ENCODE measurements around the gene HSDL1. TPM values are rescaled to one million over a fixed set of nuclear protein-coding genes. Genes with fewer than 3 reads are reported as not detected.
A peak's percentile ranks its signal among the peaks of the same experiment; 100 is the strongest.

HSDL1 gene
- polyA plus RNA-seq, 2 donors, result 6.3 to 9.7 TPM

- 94 to 97% methylated on average over 26 of the region's 26 CpGs for WGBS, 2 donors
- no peak overlapping the region for H3K27ac ChIP-seq (ENCODE audit: low read depth in 2 of 2, low read length in 1 of 2)
- H3K4me3 ChIP-seq (ENCODE audit: low read depth in 1 of 2, low read length in 2 of 2), result no peak overlapping the region
- H3K4me1 ChIP-seq (ENCODE audit: control insufficient read depth in 2 of 2, insufficient read depth in 2 of 2, low read length in 1 of 2), result peaks cover 0 to 3% of the 10 kb centered on the region in 2 donors
- H3K27me3 ChIP-seq (ENCODE audit: control insufficient read depth in 1 of 2, insufficient read depth in 2 of 2, low read length in 2 of 2), result no peaks in the 10 kb centered on the region
- no peaks in the 10 kb centered on the region for H3K9me3 ChIP-seq (ENCODE audit: control insufficient read depth in 2 of 2, insufficient read depth in 1 of 2, low read depth in 1 of 2, low read length in 1 of 2)
- peaks cover 7 to 59% of the 10 kb centered on the region in 2 donors for H3K36me3 ChIP-seq (ENCODE audit: control insufficient read depth in 2 of 2, insufficient read depth in 2 of 2, low read length in 1 of 2)
These were observed 37.9 kb upstream of the HSDL1 start for GRCh38 chr16:84182680-84183571.

- 94 to 95% methylated on average over 18 of the region's 18 CpGs for WGBS, 2 donors
- Histone ChIP-seq H3K4me3 (ENCODE audit: low read depth in 1 of 2, low read length in 2 of 2) (no peak overlapping the region), H3K4me1 (ENCODE audit: control insufficient read depth in 2 of 2, insufficient read depth in 2 of 2, low read length in 1 of 2) (peaks cover 3 to 4% of the 10 kb centered on the region in 2 donors), H3K36me3 (ENCODE audit: control insufficient read depth in 2 of 2, insufficient read depth in 2 of 2, low read length in 1 of 2) (peaks cover 7 to 59% of the 10 kb centered on the region in 2 donors), H3K27ac (ENCODE audit: low read depth in 2 of 2, low read length in 1 of 2) (no peak overlapping the region), H3K27me3 (ENCODE audit: control insufficient read depth in 1 of 2, insufficient read depth in 2 of 2, low read length in 2 of 2) (no peaks in the 10 kb centered on the region), H3K9me3 (ENCODE audit: control insufficient read depth in 2 of 2, insufficient read depth in 1 of 2, low read depth in 1 of 2, low read length in 1 of 2) (no peaks in the 10 kb centered on the region)
These were observed 37.1 kb upstream of the HSDL1 start for GRCh38 chr16:84182104-84182503.

- H3K27ac ChIP-seq (ENCODE audit: low read depth in 2 of 2, low read length in 1 of 2), result no peak overlapping the region
- peaks cover 8 to 11% of the 10 kb centered on the region in 2 donors for H3K4me1 ChIP-seq (ENCODE audit: control insufficient read depth in 2 of 2, insufficient read depth in 2 of 2, low read length in 1 of 2)
- WGBS, 2 donors, result 86 to 93% methylated on average over 38 to 41 of the region's 41 CpGs
- H3K9me3 ChIP-seq (ENCODE audit: control insufficient read depth in 2 of 2, insufficient read depth in 1 of 2, low read depth in 1 of 2, low read length in 1 of 2), result no peaks in the 10 kb centered on the region
- H3K4me3 ChIP-seq (ENCODE audit: low read depth in 1 of 2, low read length in 2 of 2), result no peak overlapping the region
- no peaks in the 10 kb centered on the region for H3K27me3 ChIP-seq (ENCODE audit: control insufficient read depth in 1 of 2, insufficient read depth in 2 of 2, low read length in 2 of 2)
- peaks cover 7 to 59% of the 10 kb centered on the region in 2 donors for H3K36me3 ChIP-seq (ENCODE audit: control insufficient read depth in 2 of 2, insufficient read depth in 2 of 2, low read length in 1 of 2)
These were observed 36.4 kb upstream of the HSDL1 start for GRCh38 chr16:84181144-84181915.

GRCh38 chr16:84180519-84181140 lies 35.7 kb upstream of the HSDL1 start:
- WGBS, 2 donors, result 74 to 75% methylated on average over 21 of the region's 21 CpGs
- H3K9me3 ChIP-seq (ENCODE audit: control insufficient read depth in 2 of 2, insufficient read depth in 1 of 2, low read depth in 1 of 2, low read length in 1 of 2), result no peaks in the 10 kb centered on the region
- H3K27me3 ChIP-seq (ENCODE audit: control insufficient read depth in 1 of 2, insufficient read depth in 2 of 2, low read length in 2 of 2), result no peaks in the 10 kb centered on the region
- peaks cover 10 to 14% of the 10 kb centered on the region in 2 donors for H3K4me1 ChIP-seq (ENCODE audit: control insufficient read depth in 2 of 2, insufficient read depth in 2 of 2, low read length in 1 of 2)
- no peak overlapping the region for H3K4me3 ChIP-seq (ENCODE audit: low read depth in 1 of 2, low read length in 2 of 2)
- no peak overlapping the region for H3K27ac ChIP-seq (ENCODE audit: low read depth in 2 of 2, low read length in 1 of 2)
- peaks cover 7 to 59% of the 10 kb centered on the region in 2 donors for H3K36me3 ChIP-seq (ENCODE audit: control insufficient read depth in 2 of 2, insufficient read depth in 2 of 2, low read length in 1 of 2)

GRCh38 chr16:84179612-84180320 lies 34.8 kb upstream of the HSDL1 start:
- Histone ChIP-seq H3K36me3 (ENCODE audit: control insufficient read depth in 2 of 2, insufficient read depth in 2 of 2, low read length in 1 of 2) (peaks cover 7 to 55% of the 10 kb centered on the region in 2 donors), H3K27me3 (ENCODE audit: control insufficient read depth in 1 of 2, insufficient read depth in 2 of 2, low read length in 2 of 2) (no peaks in the 10 kb centered on the region), H3K9me3 (ENCODE audit: control insufficient read depth in 2 of 2, insufficient read depth in 1 of 2, low read depth in 1 of 2, low read length in 1 of 2) (no peaks in the 10 kb centered on the region), H3K27ac (ENCODE audit: low read depth in 2 of 2, low read length in 1 of 2) (no peak overlapping the region), H3K4me1 (ENCODE audit: control insufficient read depth in 2 of 2, insufficient read depth in 2 of 2, low read length in 1 of 2) (peaks cover 12 to 14% of the 10 kb centered on the region in 2 donors), H3K4me3 (ENCODE audit: low read depth in 1 of 2, low read length in 2 of 2) (no peak overlapping the region)
- WGBS, 2 donors, result 85 to 87% methylated on average over 32 to 33 of the region's 33 CpGs

GRCh38 chr16:84178892-84179611 lies 34.1 kb upstream of the HSDL1 start:
- 91 to 95% methylated on average over 28 of the region's 28 CpGs for WGBS, 2 donors
- H3K27me3 ChIP-seq (ENCODE audit: control insufficient read depth in 1 of 2, insufficient read depth in 2 of 2, low read length in 2 of 2), result no peaks in the 10 kb centered on the region
- no peak overlapping the region for H3K4me3 ChIP-seq (ENCODE audit: low read depth in 1 of 2, low read length in 2 of 2)
- no peak overlapping the region for H3K27ac ChIP-seq (ENCODE audit: low read depth in 2 of 2, low read length in 1 of 2)
- H3K4me1 ChIP-seq (ENCODE audit: control insufficient read depth in 2 of 2, insufficient read depth in 2 of 2, low read length in 1 of 2), result peaks cover 12 to 14% of the 10 kb centered on the region in 2 donors
- no peaks in the 10 kb centered on the region for H3K9me3 ChIP-seq (ENCODE audit: control insufficient read depth in 2 of 2, insufficient read depth in 1 of 2, low read depth in 1 of 2, low read length in 1 of 2)
- H3K36me3 ChIP-seq (ENCODE audit: control insufficient read depth in 2 of 2, insufficient read depth in 2 of 2, low read length in 1 of 2), result peaks cover 7 to 52% of the 10 kb centered on the region in 2 donors

- WGBS, 2 donors, result 79 to 85% methylated on average over 15 of the region's 15 CpGs
- no peaks in the 10 kb centered on the region for H3K9me3 ChIP-seq (ENCODE audit: control insufficient read depth in 2 of 2, insufficient read depth in 1 of 2, low read depth in 1 of 2, low read length in 1 of 2)
- H3K4me1 ChIP-seq (ENCODE audit: control insufficient read depth in 2 of 2, insufficient read depth in 2 of 2, low read length in 1 of 2), result peaks cover 12 to 14% of the 10 kb centered on the region in 2 donors
- H3K4me3 ChIP-seq (ENCODE audit: low read depth in 1 of 2, low read length in 2 of 2), result no peak overlapping the region
- peak overlapping the region in 1 of 2 donors; percentile 68 for H3K27ac ChIP-seq (ENCODE audit: low read depth in 2 of 2, low read length in 1 of 2)
- H3K36me3 ChIP-seq (ENCODE audit: control insufficient read depth in 2 of 2, insufficient read depth in 2 of 2, low read length in 1 of 2), result peaks cover 7 to 47% of the 10 kb centered on the region in 2 donors
- no peaks in the 10 kb centered on the region for H3K27me3 ChIP-seq (ENCODE audit: control insufficient read depth in 1 of 2, insufficient read depth in 2 of 2, low read length in 2 of 2)
These were observed 33.3 kb upstream of the HSDL1 start for GRCh38 chr16:84178146-84178765.

- H3K9me3 ChIP-seq (ENCODE audit: control insufficient read depth in 2 of 2, insufficient read depth in 1 of 2, low read depth in 1 of 2, low read length in 1 of 2), result no peaks in the 10 kb centered on the region
- peak overlapping the region; percentile 63 to 68 for H3K27ac ChIP-seq (ENCODE audit: low read depth in 2 of 2, low read length in 1 of 2)
- no peaks in the 10 kb centered on the region for H3K27me3 ChIP-seq (ENCODE audit: control insufficient read depth in 1 of 2, insufficient read depth in 2 of 2, low read length in 2 of 2)
- peaks cover 12 to 14% of the 10 kb centered on the region in 2 donors for H3K4me1 ChIP-seq (ENCODE audit: control insufficient read depth in 2 of 2, insufficient read depth in 2 of 2, low read length in 1 of 2)
- WGBS, 2 donors, result 25 to 49% methylated on average over 9 of the region's 9 CpGs
- H3K4me3 ChIP-seq (ENCODE audit: low read depth in 1 of 2, low read length in 2 of 2), result no peak overlapping the region
- peaks cover 7 to 42% of the 10 kb centered on the region in 2 donors for H3K36me3 ChIP-seq (ENCODE audit: control insufficient read depth in 2 of 2, insufficient read depth in 2 of 2, low read length in 1 of 2)
These were observed 32.7 kb upstream of the HSDL1 start for GRCh38 chr16:84177741-84178073.

Measured in esophagus (tissue), 2 donors.